ENCODE results near the gene RSAD1.

RSAD1 gene

DNA sequence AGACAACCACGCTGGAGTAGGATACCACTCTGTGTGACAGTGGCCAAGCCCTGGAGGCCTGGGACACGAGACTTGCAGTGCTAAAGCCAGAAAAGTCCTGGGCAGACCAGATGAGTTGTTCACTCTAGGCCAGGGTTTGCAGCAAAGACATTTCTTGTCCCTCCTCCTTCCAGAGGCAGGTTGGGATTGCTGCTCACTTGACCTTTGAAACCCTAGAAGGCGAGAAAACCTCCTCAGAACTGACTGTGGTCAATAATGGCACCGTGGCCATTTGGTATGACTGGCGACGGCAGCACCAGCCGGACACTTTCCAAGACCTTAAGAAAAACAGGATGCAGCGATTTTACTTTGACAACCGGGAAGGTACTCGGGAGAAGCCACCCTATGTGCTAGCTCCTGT lies 44.1 kb downstream of the RSAD1 start:
- DNase-seq: no peak

DNA sequence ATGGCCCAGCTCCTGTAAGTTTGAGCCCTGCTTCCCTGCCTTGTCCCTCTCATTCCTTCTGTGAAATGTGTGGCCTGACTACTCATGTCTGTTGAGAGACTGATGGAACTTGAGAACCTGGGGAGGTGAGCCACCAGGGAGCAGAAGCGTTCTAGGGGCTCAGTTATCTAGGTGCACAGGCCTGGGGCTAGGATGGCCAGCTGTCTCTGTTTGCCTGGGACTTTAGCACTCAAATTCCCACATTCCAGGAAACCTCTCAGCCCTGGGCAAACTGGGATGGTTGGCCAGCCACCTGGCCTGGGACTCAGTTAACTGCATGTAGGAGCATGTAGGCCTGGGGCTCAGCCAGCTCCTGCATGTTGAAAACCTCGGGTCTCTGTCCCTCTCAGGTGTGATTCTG lies 44.5 kb downstream of the RSAD1 start:
- DNase-seq: no peak

DNA sequence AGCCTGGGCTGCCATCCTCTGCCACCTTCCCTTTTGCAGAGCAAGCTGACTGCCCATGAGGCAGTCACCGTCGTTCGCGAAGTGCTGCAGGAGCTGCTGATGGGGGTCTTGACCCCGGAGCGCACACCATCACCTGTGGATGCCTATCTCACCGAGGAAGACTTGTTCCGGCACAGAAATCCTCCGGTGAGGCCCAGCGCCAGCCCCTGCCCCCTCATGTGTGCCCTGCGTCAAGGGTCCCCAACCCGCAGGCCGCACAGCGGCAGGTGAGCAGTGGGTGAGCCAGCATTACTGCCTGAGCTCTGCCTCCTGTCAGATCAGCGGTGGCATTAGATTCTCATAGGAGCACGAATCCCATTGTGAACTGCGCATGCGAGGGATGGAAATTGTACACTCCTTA lies 46.2 kb downstream of the RSAD1 start:
- no peak for DNase-seq

DNA sequence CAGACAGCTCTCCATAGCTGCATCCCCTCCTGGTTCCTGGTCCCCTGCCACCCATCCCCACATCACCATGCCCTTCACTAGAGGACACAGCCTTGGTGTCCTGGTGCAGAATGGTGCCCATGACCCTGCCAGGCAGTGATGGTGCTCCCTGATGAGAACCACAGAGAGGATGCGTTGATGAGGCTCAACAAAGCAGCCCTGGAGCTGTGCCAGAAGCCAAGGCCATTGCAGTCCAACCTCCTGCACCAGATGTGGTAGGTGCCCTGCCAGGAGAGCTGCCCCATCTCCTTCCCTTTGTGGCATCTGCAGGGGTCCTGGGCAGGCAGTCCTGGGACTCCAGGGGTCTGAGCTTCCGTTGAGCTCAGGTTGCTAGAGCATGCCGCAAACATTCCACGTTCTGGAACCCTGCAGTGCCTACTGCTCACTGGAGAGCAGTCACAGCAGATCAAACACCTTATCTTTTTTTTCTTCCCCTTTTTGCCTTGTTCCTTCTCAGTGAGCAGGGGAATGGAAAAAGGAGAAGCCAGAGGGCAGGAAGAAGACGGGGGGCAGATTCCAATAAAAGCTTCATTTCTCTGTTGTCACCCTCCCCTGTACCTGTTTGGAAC lies 48.6 kb downstream of the RSAD1 start:
- DNase-seq: no peak

DNA sequence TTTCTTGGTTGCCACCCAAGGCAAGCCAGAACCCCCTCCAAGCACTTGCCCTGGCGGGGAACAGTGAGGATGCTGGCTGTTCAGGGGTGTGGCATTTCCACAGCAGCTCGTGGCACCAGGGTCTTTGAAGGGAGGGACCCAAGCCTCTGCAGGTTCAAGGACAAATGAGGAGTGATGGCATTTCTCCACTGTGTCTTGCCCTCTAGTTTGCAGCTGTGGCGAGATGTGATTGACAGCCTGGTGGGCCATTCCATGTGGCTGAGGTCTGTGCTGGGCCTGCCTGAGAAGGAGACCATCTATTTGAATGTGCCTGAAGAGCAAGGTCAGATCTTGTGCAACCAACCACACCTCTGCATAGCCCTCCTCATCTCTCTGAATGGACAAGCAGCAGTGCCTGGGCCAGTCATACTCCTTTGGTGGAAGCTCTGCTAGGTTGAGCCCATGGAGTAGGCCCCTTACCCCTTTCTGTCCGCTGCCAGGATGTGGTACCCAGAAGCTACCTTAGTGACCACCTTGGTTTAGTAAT lies 49.4 kb downstream of the RSAD1 start:
- DNase-seq: no peak

DNA sequence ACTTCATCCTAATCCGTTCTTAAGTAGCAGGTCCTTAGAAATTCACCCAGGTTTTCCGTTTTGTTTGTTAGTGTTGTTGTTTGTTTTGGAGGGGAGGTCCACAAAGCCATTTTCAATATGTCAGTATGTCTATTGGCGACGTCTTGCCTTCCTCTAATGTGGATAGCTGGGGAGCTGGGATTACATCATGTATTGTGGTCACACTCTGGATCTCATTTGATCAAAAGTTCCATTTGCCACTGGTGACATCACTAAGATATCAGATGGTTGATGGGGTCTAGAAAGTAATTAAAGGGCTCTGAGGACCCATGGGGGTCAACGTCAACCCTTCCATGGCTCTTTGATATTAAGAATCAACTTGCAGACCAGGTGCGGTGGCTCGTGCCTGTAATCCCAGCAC lies 51.2 kb downstream of the RSAD1 start:
- no peak for DNase-seq

DNA sequence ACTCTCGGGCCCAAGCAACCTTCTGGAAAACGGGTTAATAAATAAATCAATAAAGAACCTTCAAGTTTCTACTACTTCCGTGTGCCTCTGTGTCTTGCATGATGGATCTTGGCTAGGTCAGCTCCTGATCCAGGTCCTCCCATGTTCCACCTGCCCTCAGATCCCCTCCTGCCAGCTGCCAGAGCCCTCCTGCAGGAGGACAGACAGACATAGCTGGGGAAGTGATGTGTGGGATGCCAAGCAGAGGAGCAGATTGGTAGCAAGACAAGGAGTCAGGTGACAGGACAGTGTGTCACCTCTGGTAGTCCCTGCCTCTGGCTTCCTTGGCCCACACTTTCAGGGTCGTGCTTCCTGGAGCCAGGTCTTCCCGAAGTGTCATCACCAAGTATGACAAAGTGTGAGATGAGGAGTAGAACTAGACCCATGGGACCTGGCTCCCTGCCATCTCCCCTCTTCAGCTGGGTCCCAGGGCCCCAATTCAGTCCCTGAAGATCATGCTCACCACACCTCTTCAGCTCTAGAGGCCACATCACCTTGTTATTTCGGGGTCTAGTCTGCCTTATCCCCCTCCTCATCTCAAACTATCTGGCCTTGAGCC lies 52.9 kb downstream of the RSAD1 start:
- DNase-seq: no peak

DNA sequence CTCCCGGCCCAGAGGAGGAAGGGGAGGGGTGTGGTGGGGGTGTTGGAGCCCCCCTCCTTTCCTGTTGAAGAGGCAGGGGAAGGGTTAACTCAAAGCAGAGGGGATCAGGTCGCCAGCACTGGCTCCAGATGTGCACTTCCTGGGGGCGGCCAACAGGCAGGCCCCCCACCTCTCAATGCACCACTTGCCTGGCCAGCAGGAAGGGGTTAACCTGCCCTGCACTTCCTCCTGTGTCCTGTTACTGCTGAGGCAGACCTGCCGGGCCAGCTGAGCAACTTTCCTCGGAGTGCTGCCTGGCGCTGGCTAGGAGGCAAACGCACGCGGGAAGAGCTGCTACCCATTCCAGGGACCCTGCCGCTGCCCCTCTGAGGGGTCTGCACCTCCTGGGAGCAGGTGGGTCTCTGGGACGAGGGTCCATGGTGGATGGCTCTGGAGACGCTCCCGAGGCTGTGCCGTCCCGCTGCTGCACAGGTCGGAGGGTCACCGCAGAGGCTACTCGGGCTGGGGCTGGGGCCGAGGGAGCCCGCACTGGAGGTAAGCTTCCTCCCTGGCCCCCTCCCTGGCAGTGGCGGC lies 53.9 kb downstream of the RSAD1 start, which contains the start of gene EPN3:
Gene EPN3, plus strand, starts transcription at position 284 of the 573 bp plus-strand sequence. CDS start 3,822 bp downstream, outside the sequence.
- DNase-seq: no peak

DNA sequence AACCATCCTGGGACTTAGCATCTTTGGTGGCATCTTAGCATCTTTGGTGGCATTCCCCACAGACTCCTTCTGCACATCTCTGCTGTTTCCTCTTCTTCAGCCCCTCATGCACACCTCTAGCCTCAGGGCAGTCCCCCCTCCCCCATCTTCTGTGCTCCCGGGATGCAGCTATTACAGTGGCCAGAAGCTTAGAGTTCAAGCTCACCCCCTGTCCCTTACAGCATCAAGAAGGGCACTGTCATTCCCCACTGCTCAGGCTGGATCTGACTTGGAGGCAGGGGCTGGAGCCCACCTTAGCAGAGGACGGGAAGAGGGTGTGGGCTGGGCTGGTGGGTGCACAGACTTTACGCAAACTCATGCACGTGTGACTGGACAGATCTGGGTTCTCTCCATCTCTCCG lies 54.5 kb downstream of the RSAD1 start:
- DNase-seq: no peak

DNA sequence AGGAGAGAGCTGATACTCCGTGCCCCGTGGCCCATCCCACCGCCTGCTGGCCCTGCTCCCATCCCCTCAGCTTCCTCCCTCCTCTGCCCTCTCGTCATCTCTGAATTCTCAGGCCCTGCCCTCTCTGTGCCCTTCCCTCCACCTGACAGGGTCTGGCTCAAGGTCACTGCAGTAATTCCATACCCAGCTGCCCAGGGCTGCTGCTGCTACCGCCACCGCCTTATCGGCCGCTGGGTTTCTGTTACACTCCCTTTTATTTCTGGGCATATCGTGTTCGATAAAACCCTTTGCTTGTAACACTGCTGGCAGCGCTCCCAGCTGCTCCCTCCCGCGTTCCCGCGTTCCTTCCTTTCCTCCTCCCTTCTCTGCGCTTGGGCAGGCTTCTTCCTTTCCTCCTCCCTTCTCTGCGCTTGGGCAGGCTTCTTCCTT lies 55.1 kb downstream of the RSAD1 start:
- DNase-seq: peak; percentile 37

DNA sequence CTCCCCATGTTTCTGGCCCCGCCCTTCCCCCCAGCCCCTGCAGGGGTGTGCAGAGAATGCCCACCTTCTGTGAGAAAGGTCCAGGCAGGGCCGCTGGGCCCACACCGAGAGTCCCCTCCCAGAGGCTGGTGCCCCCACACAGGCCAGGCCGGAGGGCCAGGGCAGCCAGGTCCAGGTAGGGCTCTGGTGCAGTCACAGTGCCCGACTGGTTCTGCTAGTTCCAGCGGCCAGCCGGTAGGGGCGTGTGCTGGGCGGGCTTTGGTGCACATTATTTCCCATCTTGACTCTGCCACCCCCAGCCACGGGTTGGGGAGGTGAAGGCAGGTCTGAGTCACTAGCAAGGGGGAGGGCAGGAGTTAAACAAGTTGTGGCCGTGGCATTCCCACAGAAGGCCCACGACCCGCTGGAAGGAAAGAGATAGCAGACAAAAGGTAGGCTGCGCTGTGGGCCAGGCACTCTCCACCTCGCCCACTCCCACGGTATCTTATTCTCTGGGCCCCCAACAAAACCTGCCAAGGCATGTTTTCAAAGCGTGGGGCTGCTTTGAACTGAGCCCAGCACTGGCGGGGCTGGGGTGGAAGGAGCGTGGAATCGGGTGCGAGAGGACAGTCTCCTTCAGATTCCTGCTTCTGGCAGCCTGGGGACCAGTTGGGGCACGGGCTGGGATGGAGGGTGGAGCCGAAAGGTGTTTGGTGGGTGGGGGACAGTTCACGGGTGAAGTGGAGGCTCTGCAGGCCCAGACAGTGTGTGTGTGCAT lies 55.7 kb downstream of the RSAD1 start:
- DNase-seq: no peak

DNA sequence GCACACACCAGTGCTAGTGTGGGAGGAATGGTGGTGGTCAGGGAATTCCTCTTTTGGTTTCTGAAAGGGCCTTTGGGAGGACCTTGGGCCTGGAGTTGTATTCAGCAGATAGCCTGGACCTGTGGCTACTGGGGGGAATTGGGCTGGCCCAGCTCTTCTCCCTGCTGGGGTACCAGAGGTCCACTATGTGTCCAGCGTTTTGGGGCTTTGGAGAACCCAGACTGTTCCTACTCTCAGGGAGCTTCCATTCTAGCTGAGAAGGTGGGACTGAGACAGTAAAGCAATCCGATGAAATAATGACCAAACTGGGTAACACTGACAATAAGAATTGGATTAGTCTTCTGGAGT lies 56.3 kb downstream of the RSAD1 start:
- no peak for DNase-seq

DNA sequence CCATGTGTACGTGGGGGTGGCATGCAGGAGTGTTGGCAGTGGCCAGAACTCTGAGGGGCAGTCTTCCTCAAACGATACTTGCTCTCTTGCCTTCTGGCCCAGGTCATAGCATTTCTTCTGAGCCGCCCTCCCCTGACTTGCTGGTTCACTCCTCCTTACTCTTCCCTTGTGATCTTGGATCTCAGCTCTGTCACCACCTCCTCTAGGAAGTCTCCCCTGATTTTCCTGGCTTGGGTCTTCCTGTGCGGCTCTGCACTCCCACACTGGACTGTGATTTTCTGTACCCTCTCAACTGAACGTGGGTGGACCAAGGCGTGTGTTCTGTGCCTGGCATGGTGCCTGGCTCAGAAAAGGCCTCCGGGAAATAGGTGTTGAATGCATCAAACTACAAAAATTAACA lies 56.7 kb downstream of the RSAD1 start:
- no peak for DNase-seq
